ENCODE measurements around the gene MOB3A. TPM values are rescaled to one million over a fixed set of nuclear protein-coding genes. Genes with fewer than 3 reads are reported as not detected.

MOB3A gene
- total and polyA plus RNA-seq, 9 of the 15 experiments (the other 6 are each of a cell fraction or from before 2014, with no cell fraction given): 1.1 to 24.1 (median 6.0) TPM

DNA sequence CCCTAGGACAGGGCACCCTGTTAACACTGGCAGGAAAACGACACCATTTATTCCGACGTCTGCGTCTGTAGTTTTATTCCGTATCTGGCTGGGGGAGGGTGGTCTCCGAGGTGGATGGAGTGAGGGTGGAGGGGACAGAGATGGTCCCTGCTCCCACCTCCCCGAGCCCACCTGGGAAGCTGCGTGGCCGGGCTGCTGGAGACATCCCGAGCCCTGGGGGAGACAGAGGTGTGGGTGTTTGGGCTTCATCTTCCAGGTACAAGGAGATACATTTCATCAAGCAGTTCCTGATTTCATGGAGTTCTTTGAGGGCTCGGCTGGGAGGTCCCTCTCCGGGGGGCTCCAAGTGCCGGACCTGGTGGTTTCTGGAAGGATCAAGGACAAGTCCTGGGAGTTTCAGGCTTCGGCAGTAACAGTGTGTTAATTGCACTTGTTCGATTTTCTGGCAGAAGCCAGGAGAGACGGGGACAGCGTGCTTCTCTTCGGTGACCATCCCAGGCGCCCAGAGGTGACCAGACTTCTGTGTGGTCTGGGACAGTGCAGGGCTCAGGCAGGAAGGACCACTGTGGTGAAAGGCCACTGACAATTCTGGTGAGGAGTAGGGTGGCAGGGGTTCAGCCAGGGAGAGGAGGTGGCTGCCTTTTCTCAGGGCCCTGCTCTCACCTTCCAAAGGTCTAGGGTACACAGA, 25.0 kb downstream of the MOB3A start:
- Histone ChIP-seq H3K9ac (ENCODE audit: insufficient read depth in 1 of 2, low read depth in 2 of 2, low read length in 2 of 2) (no peak overlapping the region), H2AFZ (ENCODE audit: low read depth, low read length) (no peak overlapping the region), H3K9me3 (replicated peaks; ENCODE audit: control insufficient read depth, insufficient read depth, low read depth, low read length) (no peaks in the 10 kb centered on the region), H3K27me3 (ENCODE audit: control insufficient read depth in 2 of 2, insufficient read depth in 2 of 2, low read length in 2 of 2) (no peaks in the 10 kb centered on the region), H4K20me1 (replicated peaks; ENCODE audit: control insufficient read depth, insufficient read depth, low read length) (no peaks in the 10 kb centered on the region), H3K36me3 (ENCODE audit: control insufficient read depth, insufficient read depth, low read length) (peaks cover 29% of the 10 kb centered on the region; the same call in 2 of the 3 replicates), H3K4me1 (replicated peaks in 1 of 2; ENCODE audit: control insufficient read depth in 2 of 2, insufficient read depth in 2 of 2, low read length in 2 of 2) (peaks cover 3 to 19% of the 10 kb centered on the region in 2 experiments; a peak in 4 of 5 replicates), H3K27ac (ENCODE audit: extremely low read depth, low read depth, low read length) (no peak overlapping the region), H3K9me1 (ENCODE audit: control insufficient read depth, insufficient read depth, low read length) (no peaks in the 10 kb centered on the region), H3K79me2 (ENCODE audit: control insufficient read depth, insufficient read depth, low read length) (no peaks in the 10 kb centered on the region), H3K4me2 (ENCODE audit: insufficient read depth, low read length) (no peak overlapping the region), H3K4me3 (no peak overlapping the region)
- BruUV-seq (replicated peaks): TSS peak; percentile 75
- ChIA-PET POLR2A (no interaction called here), CTCF (ENCODE audit: low intra/inter-chr PET ratio) (interaction anchor here (2.4 kb wide), 1 partner anchor 51 kb away, joined by 21 read pairs; no protein-coding TSS in a partner anchor)
- WGBS (ENCODE audit: insufficient coverage, low coverage, missing lambda C conversion rate): 76% methylated on average over 19 of the region's 19 CpGs
- TF ChIP-seq POLR2AphosphoS2 (IDR thresholded peaks at IDR 0.05; ENCODE audit: low read length): 0 out of 2 replicates have a peak, but pooled peaks have one; percentile 38
- TF ChIP-seq, protein P1, sequence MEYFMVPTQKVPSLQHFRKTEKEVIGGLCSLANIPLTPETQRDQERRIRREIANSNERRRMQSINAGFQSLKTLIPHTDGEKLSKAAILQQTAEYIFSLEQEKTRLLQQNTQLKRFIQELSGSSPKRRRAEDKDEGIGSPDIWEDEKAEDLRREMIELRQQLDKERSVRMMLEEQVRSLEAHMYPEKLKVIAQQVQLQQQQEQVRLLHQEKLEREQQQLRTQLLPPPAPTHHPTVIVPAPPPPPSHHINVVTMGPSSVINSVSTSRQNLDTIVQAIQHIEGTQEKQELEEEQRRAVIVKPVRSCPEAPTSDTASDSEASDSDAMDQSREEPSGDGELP (CRISPR knock-in tag; IDR thresholded peaks at IDR 0.05; ENCODE audit: borderline replicate concordance): no peak
- TF ChIP-seq HIVEP1 (CRISPR knock-in tag; IDR thresholded peaks at IDR 0.05): no peak
- TF ChIP-seq, protein P2, sequence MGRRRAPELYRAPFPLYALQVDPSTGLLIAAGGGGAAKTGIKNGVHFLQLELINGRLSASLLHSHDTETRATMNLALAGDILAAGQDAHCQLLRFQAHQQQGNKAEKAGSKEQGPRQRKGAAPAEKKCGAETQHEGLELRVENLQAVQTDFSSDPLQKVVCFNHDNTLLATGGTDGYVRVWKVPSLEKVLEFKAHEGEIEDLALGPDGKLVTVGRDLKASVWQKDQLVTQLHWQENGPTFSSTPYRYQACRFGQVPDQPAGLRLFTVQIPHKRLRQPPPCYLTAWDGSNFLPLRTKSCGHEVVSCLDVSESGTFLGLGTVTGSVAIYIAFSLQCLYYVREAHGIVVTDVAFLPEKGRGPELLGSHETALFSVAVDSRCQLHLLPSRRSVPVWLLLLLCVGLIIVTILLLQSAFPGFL (CRISPR knock-in tag; IDR thresholded peaks at IDR 0.05): no peak
- no peak for TF ChIP-seq RFX5 (IDR thresholded peaks at IDR 0.05; ENCODE audit: low read depth, low read length)
- no peak for ATAC-seq
- FAIRE-seq: no peak
- intact Hi-C loops (cut with micrococcal nuclease) (no loop called here), in situ Hi-C loops (cut with MboI) (no loop called here)
- DNase-seq (ENCODE audit: extremely low read depth in 1 of 4, low spot score in 3 of 4): no peak

Data from K562 (cell line).